ENCODE data around the gene ANKRD36. TPM values are rescaled to one million over a fixed set of nuclear protein-coding genes. Genes with fewer than 3 reads are reported as not detected.
"Not testable (repeated sequence)": the region's sequence is repeated elsewhere in the genome, so short reads cannot be mapped to it uniquely, and the experiment has no call there.

The ANKRD36 gene
- total RNA-seq, 2 experiments from 2014 or later, result 60.5 to 63.3 TPM

DNA sequence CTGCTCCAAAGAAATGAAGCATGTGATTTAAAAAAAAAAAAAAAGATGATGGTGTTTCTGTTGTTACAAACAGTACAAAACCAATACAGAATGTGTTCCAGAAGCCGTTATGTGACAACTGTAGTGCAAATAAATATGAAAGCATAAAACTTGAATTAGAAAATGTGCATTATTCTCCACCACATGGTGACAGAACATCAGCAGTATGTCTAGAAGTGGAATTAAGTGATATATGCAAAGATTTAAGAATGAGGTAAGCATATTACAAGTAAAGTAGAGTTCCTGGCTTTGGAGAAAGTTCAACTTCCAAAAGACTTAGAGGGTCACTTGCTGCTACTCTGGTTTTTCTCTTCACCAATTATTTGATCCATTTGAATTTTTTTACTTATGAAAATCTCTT lies 120.0 kb downstream of the ANKRD36 start:
- ATAC-seq; H3K4me1 Mint-ChIP-seq (ENCODE audit: low read depth); H3K4me3 Mint-ChIP-seq; CTCF ChIA-PET; POLR2A ChIA-PET; H3K27me3 Mint-ChIP-seq (ENCODE audit: low read depth); DNase-seq; H3K9me3 Mint-ChIP-seq (ENCODE audit: insufficient read depth); H3K27ac Mint-ChIP-seq: not testable (repeated sequence)
- peaks cover 35% of the 10 kb centered on the region for H3K36me3 Mint-ChIP-seq (ENCODE audit: low read depth)

DNA sequence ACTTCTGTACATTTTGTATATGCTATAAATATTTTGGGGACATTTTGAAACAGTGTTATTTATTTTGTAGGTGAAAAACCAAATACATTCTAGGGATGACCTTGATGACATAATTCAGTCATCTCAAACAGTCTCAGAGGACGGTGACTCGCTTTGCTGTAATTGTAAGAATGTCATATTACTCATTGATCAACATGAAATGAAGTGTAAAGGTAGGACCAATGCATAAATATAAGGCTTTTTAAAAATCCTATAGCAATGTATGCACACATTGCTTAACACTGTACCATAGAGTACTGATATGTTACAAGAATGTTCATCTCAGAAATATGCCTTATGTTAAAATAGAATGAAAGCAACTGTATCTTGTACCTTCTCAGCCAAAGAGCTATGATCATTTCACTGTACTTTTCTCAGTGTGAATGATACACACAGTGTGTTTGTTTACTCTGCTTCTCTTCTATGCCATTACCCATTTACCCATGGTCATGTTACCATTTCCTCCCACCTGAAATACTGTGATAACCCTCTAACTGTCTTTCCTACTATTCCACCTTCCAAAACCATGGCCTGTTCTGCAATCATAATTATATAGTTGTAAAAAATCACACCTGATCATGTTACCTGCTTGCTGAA lies 120.8 kb downstream of the ANKRD36 start:
- peaks cover 29% of the 10 kb centered on the region for H3K36me3 Mint-ChIP-seq (ENCODE audit: low read depth)
- POLR2A ChIA-PET; ATAC-seq; H3K4me1 Mint-ChIP-seq (ENCODE audit: low read depth); H3K9me3 Mint-ChIP-seq (ENCODE audit: insufficient read depth); H3K4me3 Mint-ChIP-seq; H3K27ac Mint-ChIP-seq; CTCF ChIA-PET; H3K27me3 Mint-ChIP-seq (ENCODE audit: low read depth); DNase-seq: not testable (repeated sequence)

GRCh38 chr2:97261192-97261591 lies 148.2 kb downstream of the ANKRD36 start:
- H3K27me3 Mint-ChIP-seq (ENCODE audit: low read depth); POLR2A ChIA-PET; H3K4me3 Mint-ChIP-seq; H3K27ac Mint-ChIP-seq; ATAC-seq; H3K4me1 Mint-ChIP-seq (ENCODE audit: low read depth); DNase-seq; H3K9me3 Mint-ChIP-seq (ENCODE audit: insufficient read depth); H3K36me3 Mint-ChIP-seq (ENCODE audit: low read depth); CTCF ChIA-PET: not testable (repeated sequence)

- H3K36me3 Mint-ChIP-seq (ENCODE audit: low read depth), result peaks cover 11% of the 10 kb centered on the region
- H3K4me3 Mint-ChIP-seq; H3K27ac Mint-ChIP-seq; H3K9me3 Mint-ChIP-seq (ENCODE audit: insufficient read depth); CTCF ChIA-PET; ATAC-seq; H3K27me3 Mint-ChIP-seq (ENCODE audit: low read depth); POLR2A ChIA-PET; H3K4me1 Mint-ChIP-seq (ENCODE audit: low read depth); DNase-seq: not testable (repeated sequence)
These were observed 153.5 kb downstream of the ANKRD36 start for GRCh38 chr2:97266449-97266848.

GRCh38 chr2:97267411-97268074 lies 154.6 kb downstream of the ANKRD36 start:
- H3K27me3 Mint-ChIP-seq (ENCODE audit: low read depth), result no peaks in the 10 kb centered on the region
- ChIA-PET POLR2A (no interaction called here), CTCF (no interaction called here)
- H3K9me3 Mint-ChIP-seq (ENCODE audit: insufficient read depth), result no peaks in the 10 kb centered on the region
- no peak for ATAC-seq
- peaks cover 11% of the 10 kb centered on the region for H3K36me3 Mint-ChIP-seq (ENCODE audit: low read depth)
- H3K4me3 Mint-ChIP-seq, result no peak overlapping the region
- H3K27ac Mint-ChIP-seq, result peak overlapping the region; percentile 9
- no peak for DNase-seq
- no peaks in the 10 kb centered on the region for H3K4me1 Mint-ChIP-seq (ENCODE audit: low read depth)

DNA sequence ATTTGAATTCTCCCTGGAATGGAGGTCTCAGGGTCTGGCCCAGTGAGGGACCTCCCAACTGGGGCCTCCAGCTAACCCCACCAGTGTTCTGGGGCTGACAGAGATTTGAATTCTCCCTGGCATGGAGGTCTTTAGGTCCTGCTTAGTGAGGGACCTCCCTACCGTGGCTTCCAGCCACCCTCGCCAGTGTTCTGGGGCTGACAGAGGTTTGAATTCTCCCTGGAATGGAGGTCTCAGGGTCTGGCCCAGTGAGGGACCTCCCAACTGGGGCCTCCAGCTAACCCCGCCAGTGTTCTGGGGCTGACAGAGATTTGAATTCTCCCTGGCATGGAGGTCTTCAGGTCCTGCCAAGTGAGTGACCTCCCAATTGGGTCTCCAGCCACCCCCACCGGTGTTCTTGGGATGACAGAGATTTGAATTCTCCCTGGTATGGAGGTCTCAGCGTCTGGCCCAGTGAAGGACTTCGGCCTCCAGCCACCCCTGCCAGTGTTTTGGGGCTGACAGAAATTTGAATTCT lies 155.2 kb downstream of the ANKRD36 start:
- H3K27me3 Mint-ChIP-seq (ENCODE audit: low read depth); CTCF ChIA-PET; H3K27ac Mint-ChIP-seq; H3K9me3 Mint-ChIP-seq (ENCODE audit: insufficient read depth); H3K4me3 Mint-ChIP-seq; H3K4me1 Mint-ChIP-seq (ENCODE audit: low read depth); POLR2A ChIA-PET; DNase-seq; ATAC-seq; H3K36me3 Mint-ChIP-seq (ENCODE audit: low read depth): not testable (repeated sequence)

DNA sequence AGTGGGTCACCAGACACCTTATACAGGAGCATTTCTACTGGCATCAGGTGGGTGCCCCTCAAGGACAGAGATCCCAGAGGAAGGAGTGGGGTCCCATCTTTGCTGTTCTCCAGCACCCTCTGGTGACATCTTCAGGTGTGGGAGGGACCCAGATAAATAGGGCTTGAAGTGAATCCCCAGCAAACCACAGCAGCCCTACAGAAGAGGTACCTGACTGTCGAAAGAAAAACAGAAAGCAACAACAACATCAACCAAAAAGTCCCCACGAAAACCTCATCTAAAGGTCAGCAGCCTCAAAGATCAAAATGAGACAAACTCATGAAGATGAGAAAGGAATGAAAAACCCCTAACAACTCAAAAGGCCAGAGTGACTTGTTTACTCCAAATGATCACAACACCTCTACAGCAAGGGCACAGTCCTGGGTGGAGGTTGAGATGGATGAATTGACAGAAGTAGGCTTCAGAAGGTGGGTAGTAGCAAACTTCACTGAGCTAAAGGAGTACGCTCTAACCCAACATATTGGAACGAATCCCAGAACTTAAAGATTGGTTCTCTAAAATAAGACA lies 163.4 kb downstream of the ANKRD36 start:
- H3K4me3 Mint-ChIP-seq; POLR2A ChIA-PET; H3K36me3 Mint-ChIP-seq (ENCODE audit: low read depth); H3K9me3 Mint-ChIP-seq (ENCODE audit: insufficient read depth); ATAC-seq; CTCF ChIA-PET; H3K4me1 Mint-ChIP-seq (ENCODE audit: low read depth); DNase-seq; H3K27me3 Mint-ChIP-seq (ENCODE audit: low read depth); H3K27ac Mint-ChIP-seq: not testable (repeated sequence)

GRCh38 chr2:97285187-97285586 lies 172.2 kb downstream of the ANKRD36 start:
- H3K27me3 Mint-ChIP-seq (ENCODE audit: low read depth); POLR2A ChIA-PET; H3K9me3 Mint-ChIP-seq (ENCODE audit: insufficient read depth); H3K36me3 Mint-ChIP-seq (ENCODE audit: low read depth); H3K4me3 Mint-ChIP-seq; ATAC-seq; DNase-seq; H3K27ac Mint-ChIP-seq; CTCF ChIA-PET; H3K4me1 Mint-ChIP-seq (ENCODE audit: low read depth): not testable (repeated sequence)

DNA sequence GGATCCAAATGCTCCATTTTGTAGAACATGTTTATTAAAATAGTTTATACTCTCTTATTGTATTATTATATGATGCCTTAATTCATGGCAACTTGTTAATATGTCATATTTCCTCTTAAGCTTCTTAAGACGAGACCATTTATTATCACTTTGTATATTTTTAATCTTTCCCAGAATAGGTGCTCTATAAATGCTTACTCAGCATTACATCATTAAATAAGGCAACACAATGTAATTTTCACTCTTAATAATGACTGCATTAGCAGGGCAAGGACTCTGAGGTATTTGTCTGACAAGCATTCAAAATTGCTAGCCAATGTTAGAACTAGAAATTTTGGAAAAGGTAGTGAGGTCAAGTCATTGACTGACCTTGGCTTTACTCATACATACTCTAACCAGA lies 180.7 kb downstream of the ANKRD36 start:
- H3K9me3 Mint-ChIP-seq (ENCODE audit: insufficient read depth); H3K4me1 Mint-ChIP-seq (ENCODE audit: low read depth); ATAC-seq; H3K4me3 Mint-ChIP-seq; POLR2A ChIA-PET; H3K36me3 Mint-ChIP-seq (ENCODE audit: low read depth); DNase-seq; H3K27me3 Mint-ChIP-seq (ENCODE audit: low read depth); H3K27ac Mint-ChIP-seq; CTCF ChIA-PET: not testable (repeated sequence)

Other genes with a start within 250 kb of the ANKRD36 start
- 10 to 100 TPM; 21.0 to 24.5 TPM for gene SEMA4C, start 243.1 kb upstream of the ANKRD36 start, total RNA-seq
- gene FAM178B, start 126.6 kb upstream of the ANKRD36 start, total RNA-seq, result 1 to 10 TPM in 1 of 2 experiments, under 1 TPM in 1; 0.39 to 1.2 TPM
- 10 to 100 TPM; 29.8 to 32.0 TPM for gene FAHD2B, start 18.3 kb upstream of the ANKRD36 start, total RNA-seq

All from activated CD8-positive, alpha-beta T cell treated with anti-CD3 and anti-CD28 coated beads, Interleukin-2, amount 10 ng/mL, durations not matched to agents 7 days and 5 days (primary cell).